Lower lobe of right lung (tissue), 2 donors: Measurements from ENCODE around the gene ZFHX3. TPM values are rescaled to one million over a fixed set of nuclear protein-coding genes. Genes with fewer than 3 reads are reported as not detected.
"Not testable (repeated sequence)": the region's sequence is repeated elsewhere in the genome, so short reads cannot be mapped to it uniquely, and the experiment has no call there.

Source experiments
- ATAC-seq, 2 donors: fragments of 200-7000 bp; cut with Tn5 transposase; one replicate each; pipeline ENCODE4 v1.9.1; 2020 to 2022; ENCODE audit warnings: mild to moderate bottlenecking in 2 of 2, moderate library complexity in 2 of 2
- DNase-seq: peaks from one replicate; pipeline ENCODE4 v3.0.0-alpha.2; 2020
- H3K27ac ChIP-seq: fragments of 200-600 bp; one replicate; pipeline ENCODE4 v1.8.0; 2022
- H3K27me3 ChIP-seq: fragments of 200-600 bp; one replicate; pipeline ENCODE4 v1.8.0; 2022; ENCODE audit warnings: low read depth
- H3K36me3 ChIP-seq: fragments of 200-600 bp; one replicate; pipeline ENCODE4 v1.8.0; 2022; ENCODE audit warnings: mild to moderate bottlenecking
- H3K4me1 ChIP-seq: fragments of 200-600 bp; one replicate; pipeline ENCODE4 v1.8.0; 2022
- H3K4me3 ChIP-seq: fragments of 200-600 bp; one replicate; pipeline ENCODE4 v1.8.0; 2022; ENCODE audit warnings: mild to moderate bottlenecking
- H3K9me3 ChIP-seq: fragments of 200-600 bp; one replicate; pipeline ENCODE4 v1.8.0; 2022
- intact Hi-C: fragments of 100-400 bp; cut with DNase I; formaldehyde crosslinking; loops from one replicate; pipeline ENCODE4 v1.11.0; 2022
- total RNA-seq: library from RNA; stranded (reverse); fragmentation: NEBNext Ultra II Directional; extraction: Animal tissue kit (Norgen Biotek cat#: 25700); gene quantifications from one replicate; pipeline ENCODE4 v1.2.1, GENCODE V29; 2021
- TF ChIP-seq, protein P1 (sequence below): fragments of 200-600 bp; IDR thresholded peaks from one replicate; pipeline ENCODE4 v1.8.0; 2022; ENCODE audit warnings: antibody characterized with exemption, mild to moderate bottlenecking
- donor health status: DM: no; HTN: yes; CAD: no; lungs with severe emphysema.

Gene ZFHX3
- total RNA-seq, 1 donor from 2014 or later = 29.3 TPM

DNA sequence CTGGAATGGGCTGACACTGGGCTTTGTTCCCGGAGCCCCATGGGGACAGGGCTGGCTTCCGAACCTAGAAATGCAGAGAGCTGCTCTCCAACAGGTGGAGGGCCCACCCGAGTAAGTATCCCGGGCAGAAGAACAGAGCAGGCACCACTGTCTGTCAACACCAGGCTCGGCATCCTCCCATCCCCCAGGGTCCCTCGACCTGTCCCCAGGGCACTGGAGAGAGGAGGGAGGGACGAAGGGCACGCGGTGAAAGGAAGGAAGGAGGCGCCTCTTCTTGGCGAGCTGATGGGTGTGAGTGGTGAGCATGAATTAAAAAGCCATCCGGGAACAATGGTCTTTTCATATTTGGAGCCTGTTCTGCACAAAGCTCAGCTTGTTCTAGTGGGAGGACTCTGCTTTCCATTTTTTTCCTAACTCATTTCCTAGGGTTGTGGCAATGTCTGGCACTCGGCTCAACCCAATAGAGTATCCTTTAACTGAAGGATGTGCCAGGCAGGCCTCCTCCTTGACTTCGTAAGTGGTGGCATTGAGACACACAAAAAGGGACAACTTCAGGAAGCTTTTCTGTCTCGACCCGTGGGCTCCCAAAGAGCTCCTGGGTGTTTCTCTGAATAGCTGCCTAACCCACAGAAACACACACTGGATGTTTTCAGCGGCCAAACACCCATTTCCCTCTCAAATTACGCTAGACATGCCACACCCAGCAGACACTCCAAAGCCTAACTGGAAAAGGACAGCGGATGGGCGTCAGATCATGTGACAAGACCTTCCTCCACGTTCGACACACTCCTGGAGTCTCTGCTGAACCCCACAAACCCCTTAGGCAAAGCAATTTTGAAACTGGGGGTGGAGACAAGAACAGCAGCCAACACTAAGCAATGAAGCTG, 47.7 kb downstream of the ZFHX3 start:
- Histone ChIP-seq H3K36me3 (no peaks in the 10 kb centered on the region), H3K4me1 (peaks cover 52% of the 10 kb centered on the region), H3K9me3 (no peaks in the 10 kb centered on the region), H3K4me3 (no peak overlapping the region), H3K27me3 (no peaks in the 10 kb centered on the region), H3K27ac (no peak overlapping the region)
- DNase-seq = no peak
- intact Hi-C loops = no loop called here
- ATAC-seq = peak; percentile 5 to 54
- TF ChIP-seq, protein P1, sequence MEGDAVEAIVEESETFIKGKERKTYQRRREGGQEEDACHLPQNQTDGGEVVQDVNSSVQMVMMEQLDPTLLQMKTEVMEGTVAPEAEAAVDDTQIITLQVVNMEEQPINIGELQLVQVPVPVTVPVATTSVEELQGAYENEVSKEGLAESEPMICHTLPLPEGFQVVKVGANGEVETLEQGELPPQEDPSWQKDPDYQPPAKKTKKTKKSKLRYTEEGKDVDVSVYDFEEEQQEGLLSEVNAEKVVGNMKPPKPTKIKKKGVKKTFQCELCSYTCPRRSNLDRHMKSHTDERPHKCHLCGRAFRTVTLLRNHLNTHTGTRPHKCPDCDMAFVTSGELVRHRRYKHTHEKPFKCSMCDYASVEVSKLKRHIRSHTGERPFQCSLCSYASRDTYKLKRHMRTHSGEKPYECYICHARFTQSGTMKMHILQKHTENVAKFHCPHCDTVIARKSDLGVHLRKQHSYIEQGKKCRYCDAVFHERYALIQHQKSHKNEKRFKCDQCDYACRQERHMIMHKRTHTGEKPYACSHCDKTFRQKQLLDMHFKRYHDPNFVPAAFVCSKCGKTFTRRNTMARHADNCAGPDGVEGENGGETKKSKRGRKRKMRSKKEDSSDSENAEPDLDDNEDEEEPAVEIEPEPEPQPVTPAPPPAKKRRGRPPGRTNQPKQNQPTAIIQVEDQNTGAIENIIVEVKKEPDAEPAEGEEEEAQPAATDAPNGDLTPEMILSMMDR = no peak

DNA sequence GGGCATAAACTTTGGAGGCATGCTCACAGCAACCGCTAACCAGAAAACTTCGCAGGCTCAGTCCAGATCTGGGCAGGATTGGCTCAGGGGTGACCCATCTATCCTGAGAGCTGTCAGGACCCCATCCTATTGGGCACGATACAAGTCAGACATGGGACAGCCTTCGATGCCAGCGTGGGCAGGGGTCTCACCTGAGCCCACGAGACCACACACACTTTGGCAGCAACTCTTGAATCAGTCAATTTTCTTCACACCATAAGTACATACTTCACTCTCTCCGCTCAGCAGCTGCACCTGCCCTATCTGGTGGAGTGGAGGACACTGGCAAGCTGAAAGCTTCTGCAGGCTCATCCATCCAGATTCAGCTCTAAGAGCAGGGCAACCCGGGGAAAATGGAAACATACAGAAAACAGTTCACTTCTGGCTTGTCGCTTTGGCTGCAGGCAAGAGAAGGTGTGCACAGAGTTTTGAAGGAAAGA, 48.3 kb downstream of the ZFHX3 start:
- intact Hi-C loops = no loop called here

DNA sequence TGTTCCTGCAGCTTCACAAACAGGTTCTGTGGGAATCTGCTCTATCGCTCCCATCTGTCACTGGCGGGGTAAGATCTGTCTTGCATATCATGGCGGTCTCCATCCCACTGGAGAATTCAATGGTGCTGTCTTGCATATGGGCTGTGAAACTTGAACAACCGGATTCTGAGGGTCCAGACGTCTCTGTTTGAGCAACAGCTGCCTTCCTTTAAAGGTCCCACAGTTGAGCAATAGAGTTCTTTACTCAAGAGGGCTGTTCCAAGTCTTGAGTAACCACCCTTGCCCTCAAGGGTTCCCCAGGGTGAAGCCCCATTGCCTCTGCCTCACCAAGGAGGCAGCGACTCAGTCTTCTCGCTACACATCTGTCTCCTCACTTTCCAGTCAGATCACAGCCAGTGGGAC, 50.8 kb downstream of the ZFHX3 start:
- intact Hi-C loops = no loop called here
- ATAC-seq (peak; percentile 80 to 86), DNase-seq (no peak)
- H3K4me3 ChIP-seq = no peak overlapping the region
- H3K27me3 ChIP-seq = no peaks in the 10 kb centered on the region
- no peaks in the 10 kb centered on the region for H3K9me3 ChIP-seq
- H3K27ac ChIP-seq = peak overlapping the region; percentile 62
- no peaks in the 10 kb centered on the region for H3K36me3 ChIP-seq
- TF ChIP-seq, protein P1 = no peak
- H3K4me1 ChIP-seq = peaks cover 59% of the 10 kb centered on the region

More for the DNA sequence above, 48.3 kb downstream of the ZFHX3 start:
- Histone ChIP-seq H3K27ac (no peak overlapping the region), H3K4me1 (peaks cover 53% of the 10 kb centered on the region), H3K27me3 (no peaks in the 10 kb centered on the region), H3K4me3 (no peak overlapping the region), H3K36me3 (no peaks in the 10 kb centered on the region), H3K9me3 (no peaks in the 10 kb centered on the region)
- DNase-seq = no peak
- TF ChIP-seq, protein P1 = no peak
- ATAC-seq = no peak

DNA sequence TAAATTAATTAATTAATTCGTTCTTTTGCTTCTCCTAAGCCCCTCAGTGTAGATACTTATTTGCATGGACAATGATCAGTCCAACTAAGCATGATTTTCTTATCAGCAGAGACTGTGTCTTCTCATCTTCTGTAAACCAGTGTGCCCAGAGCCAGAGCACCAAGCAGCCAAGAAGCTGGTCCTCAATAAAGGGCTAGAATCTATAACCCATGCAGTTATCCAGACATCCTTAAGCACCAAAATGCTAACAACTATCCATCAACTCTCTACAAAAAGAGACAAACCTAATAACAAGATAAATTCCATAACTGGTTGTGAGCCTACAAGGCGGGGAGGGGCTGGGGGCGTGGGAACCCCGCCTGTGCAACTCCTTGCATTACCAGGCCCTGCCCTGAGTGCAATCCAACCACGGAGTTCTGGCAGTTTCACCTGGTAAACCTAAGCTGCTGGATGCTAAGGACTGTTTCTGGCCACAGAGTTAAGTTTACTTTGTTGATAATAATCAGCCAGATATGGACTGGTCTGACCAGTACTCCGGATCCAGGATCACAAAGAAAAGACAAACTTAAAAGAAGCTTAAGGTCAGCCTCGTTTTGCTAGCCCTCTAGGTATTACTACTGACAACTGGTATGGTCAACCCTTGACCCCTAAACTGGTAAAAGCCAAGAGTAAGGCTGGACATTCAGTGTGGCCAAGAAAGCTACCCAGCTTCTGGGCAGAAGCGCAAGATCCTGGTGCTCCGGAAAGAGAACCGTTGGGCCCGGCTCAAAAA, 51.5 kb downstream of the ZFHX3 start:
- Histone ChIP-seq H3K27me3 (no peaks in the 10 kb centered on the region), H3K4me3 (no peak overlapping the region), H3K36me3 (no peaks in the 10 kb centered on the region), H3K27ac (peak overlapping the region; percentile 62), H3K4me1 (peaks cover 65% of the 10 kb centered on the region), H3K9me3 (no peaks in the 10 kb centered on the region)
- intact Hi-C loops = no loop called here
- TF ChIP-seq, protein P1 = no peak
- DNase-seq (no peak), ATAC-seq (peak; percentile 24 to 78)

DNA sequence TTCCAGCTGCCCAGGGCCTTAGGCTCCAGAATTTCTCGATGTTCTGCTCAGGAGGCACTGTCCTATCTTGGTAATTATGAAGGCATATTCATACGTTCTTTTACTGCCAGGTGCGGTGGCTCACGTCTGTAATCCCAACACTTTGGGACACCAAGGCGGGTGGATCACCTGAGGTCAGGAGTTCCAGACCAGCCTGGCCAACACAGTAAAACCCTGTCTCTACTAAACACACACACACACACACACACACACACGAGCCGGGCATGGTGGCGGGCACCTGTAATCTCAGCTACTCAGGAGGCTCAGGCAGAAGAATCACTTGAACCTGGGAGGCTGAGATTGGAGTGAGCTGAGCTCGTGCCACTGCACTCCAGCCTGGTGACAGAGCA, 52.1 kb downstream of the ZFHX3 start:
- H3K36me3 ChIP-seq, H3K4me3 ChIP-seq, DNase-seq, ATAC-seq, intact Hi-C loops, H3K27me3 ChIP-seq, H3K9me3 ChIP-seq: not testable (repeated sequence)
- Histone ChIP-seq H3K4me1 (peaks cover 69% of the 10 kb centered on the region), H3K27ac (peak overlapping the region; percentile 62)
